Mucosa of descending colon (tissue), 3 donors: Measurements from ENCODE around the gene EPX. TPM values are rescaled to one million over a fixed set of nuclear protein-coding genes. Genes with fewer than 3 reads are reported as not detected.

Experiments
- ATAC-seq: fragments of 200-7000 bp; cut with Tn5 transposase; one replicate; pipeline ENCODE4 v1.9.1; 2020; ENCODE audit warnings: mild to moderate bottlenecking, moderate library complexity
- DNase-seq, 3 donors: peaks; one replicate each; pipeline ENCODE4 v3.0.0-alpha.2; 2020
- H3K36me3 ChIP-seq: fragments of 200-600 bp; one replicate; pipeline ENCODE4 v1.8.0; 2021; ENCODE audit warnings: low read depth, mild to moderate bottlenecking
- H3K4me1 ChIP-seq: fragments of 200-600 bp; one replicate; pipeline ENCODE4 v1.8.0; 2021; ENCODE audit warnings: low read depth, mild to moderate bottlenecking
- H3K4me3 ChIP-seq: fragments of 200-600 bp; one replicate; pipeline ENCODE4 v1.8.0; 2021; ENCODE audit warnings: mild to moderate bottlenecking
- H3K9me3 ChIP-seq: fragments of 200-600 bp; one replicate; pipeline ENCODE4 v1.8.0; 2021; ENCODE audit warnings: mild to moderate bottlenecking
- intact Hi-C, 2 donors: fragments of 100-400 bp; cut with DNase I in 1 of 2; cut with micrococcal nuclease in 1 of 2; formaldehyde crosslinking; loops; one replicate each; pipeline versions ENCODE4 v1.11.0 to v1.11.1; 2022; cut with DNase I, micrococcal nuclease
- total RNA-seq, 3 donors: library from RNA; stranded (reverse); fragmentation: NEBNext Ultra II Directional in 2 of 3; extraction: Animal tissue kit (Norgen Biotek cat#: 25700) in 2 of 3; gene quantifications; one replicate each; pipeline versions ENCODE4 v1.2.1 to v1.2.4, GENCODE V29; 2021 to 2023
- TF ChIP-seq, protein P1 (sequence below): fragments of 200-600 bp; IDR thresholded peaks from one replicate; pipeline ENCODE4 v1.8.0; 2022; ENCODE audit warnings: antibody characterized with exemption, mild to moderate bottlenecking
- donor health status: DM: no; HTN: no; CAD: no; lungs with moderate emphysema.
- donor health status: DM: no; HTN: no; CAD: no.
- donor health status: DM: no; HTN: yes; CAD: no.

The EPX gene
- total RNA-seq, 3 donors from 2014 or later = not detected

DNA sequence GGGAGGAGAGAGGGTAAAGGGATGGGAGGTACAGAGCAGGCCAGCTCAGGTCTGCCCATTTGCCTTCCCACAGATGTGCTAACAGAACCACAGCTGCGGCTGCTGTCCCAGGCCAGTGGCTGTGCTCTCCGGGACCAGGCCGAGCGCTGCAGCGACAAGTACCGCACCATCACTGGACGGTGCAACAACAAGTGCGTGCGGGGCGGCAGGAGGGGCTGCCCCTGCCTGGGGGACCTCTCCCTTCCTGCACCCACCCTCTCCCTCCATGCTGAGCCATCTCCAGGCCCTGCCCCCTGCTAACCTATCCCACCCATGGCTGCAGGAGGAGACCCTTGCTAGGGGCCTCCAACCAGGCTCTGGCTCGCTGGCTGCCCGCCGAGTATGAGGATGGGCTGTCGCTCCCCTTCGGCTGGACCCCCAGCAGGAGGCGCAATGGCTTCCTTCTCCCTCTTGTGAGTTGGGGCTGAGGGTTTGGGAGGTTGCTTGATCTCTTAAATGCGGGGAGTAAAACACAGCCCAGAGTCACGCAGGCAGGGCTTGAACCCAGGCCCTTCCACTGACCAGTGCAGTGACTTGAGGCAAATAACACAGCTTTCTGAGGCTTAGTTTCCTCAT, 1.2 kb downstream of the EPX start:
- H3K4me1 ChIP-seq = no peaks in the 10 kb centered on the region
- DNase-seq (no peak), ATAC-seq (no peak)
- TF ChIP-seq, protein P1, sequence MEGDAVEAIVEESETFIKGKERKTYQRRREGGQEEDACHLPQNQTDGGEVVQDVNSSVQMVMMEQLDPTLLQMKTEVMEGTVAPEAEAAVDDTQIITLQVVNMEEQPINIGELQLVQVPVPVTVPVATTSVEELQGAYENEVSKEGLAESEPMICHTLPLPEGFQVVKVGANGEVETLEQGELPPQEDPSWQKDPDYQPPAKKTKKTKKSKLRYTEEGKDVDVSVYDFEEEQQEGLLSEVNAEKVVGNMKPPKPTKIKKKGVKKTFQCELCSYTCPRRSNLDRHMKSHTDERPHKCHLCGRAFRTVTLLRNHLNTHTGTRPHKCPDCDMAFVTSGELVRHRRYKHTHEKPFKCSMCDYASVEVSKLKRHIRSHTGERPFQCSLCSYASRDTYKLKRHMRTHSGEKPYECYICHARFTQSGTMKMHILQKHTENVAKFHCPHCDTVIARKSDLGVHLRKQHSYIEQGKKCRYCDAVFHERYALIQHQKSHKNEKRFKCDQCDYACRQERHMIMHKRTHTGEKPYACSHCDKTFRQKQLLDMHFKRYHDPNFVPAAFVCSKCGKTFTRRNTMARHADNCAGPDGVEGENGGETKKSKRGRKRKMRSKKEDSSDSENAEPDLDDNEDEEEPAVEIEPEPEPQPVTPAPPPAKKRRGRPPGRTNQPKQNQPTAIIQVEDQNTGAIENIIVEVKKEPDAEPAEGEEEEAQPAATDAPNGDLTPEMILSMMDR = no peak
- H3K36me3 ChIP-seq = no peaks in the 10 kb centered on the region
- no peak overlapping the region for H3K4me3 ChIP-seq
- intact Hi-C loops = no loop called here
- H3K9me3 ChIP-seq = no peaks in the 10 kb centered on the region

DNA sequence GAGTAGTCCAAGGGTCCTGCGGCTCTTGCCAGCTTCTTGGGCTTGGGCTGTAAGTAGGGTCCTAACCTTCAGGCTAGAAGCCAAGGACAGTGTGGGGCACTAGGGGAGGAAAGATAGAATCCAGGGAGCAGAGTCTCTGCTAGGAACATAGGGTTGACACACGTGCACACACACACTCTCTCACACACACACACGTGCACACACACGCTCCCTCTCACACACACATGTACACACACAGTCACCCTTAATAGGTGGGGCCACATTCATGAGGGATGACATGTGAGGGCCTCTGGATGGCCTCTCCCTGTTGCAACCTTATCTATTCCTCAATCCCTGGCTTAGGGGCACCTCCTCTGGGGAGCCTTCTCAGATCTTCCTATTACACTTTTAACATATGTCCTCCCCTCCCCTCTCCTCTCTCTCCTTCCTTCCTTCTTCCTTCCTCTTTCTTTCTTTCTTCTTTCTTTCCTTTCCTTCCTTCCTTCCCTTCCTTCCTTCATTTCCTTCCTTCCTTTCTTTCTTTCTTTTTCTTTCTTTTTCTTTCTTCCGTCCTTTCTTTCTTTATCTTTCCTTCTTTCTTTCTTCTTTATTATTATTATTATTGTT, 3.1 kb downstream of the EPX start:
- intact Hi-C loops = no loop called here
- DNase-seq (no peak), ATAC-seq (no peak)
- Histone ChIP-seq H3K36me3 (no peaks in the 10 kb centered on the region), H3K4me1 (no peaks in the 10 kb centered on the region), H3K4me3 (no peak overlapping the region), H3K9me3 (no peaks in the 10 kb centered on the region)
- TF ChIP-seq, protein P1 = no peak

DNA sequence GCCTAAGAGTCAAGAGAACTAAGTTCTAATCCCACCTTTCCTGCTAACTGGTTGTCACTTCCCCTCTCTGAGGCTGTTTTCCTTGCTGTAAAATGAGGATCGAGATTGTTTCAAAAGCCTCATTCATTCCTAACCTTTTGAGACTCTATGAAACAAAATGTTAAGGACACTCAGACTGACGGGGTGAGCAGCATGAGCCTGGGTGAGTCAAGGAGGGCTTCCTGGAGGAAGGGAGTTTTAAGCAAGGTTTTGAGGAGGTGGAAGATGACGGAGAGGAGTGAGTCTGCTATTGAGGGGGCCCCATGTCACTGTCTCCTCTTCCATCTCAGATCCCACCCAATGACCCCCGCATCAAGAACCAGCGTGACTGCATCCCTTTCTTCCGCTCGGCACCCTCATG, 4.1 kb downstream of the EPX start:
- H3K4me3 ChIP-seq = no peak overlapping the region
- intact Hi-C loops = no loop called here
- no peaks in the 10 kb centered on the region for H3K4me1 ChIP-seq
- H3K9me3 ChIP-seq = no peaks in the 10 kb centered on the region
- no peak for DNase-seq
- TF ChIP-seq, protein P1 = no peak
- H3K36me3 ChIP-seq = no peaks in the 10 kb centered on the region
- ATAC-seq = no peak

DNA sequence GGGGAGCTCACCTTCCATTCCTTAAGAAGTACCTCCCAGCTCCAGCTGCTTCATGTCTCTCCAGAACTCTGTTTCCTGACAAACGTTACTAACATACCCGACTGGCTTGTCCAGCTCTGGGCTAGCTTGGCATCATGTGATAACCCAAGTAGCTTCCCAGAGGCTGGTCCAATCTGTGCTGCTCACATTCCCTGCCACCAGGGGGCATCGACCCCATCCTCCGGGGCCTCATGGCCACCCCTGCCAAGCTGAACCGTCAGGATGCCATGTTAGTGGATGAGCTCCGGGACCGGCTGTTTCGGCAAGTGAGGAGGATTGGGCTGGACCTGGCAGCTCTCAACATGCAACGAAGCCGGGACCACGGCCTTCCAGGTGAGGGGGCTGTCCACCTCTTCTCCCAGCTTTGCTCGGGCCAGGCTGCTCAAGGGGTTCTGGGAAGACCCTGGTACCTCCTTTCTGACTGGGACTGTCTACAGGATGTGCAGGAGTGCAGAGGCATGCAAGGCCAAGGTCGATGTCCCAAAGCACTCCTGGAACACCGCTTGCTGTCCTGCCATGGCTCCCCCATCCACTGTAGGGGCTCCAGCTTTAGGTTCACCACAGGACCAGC, 7.6 kb downstream of the EPX start:
- peak; percentile 77 for ATAC-seq
- peak in 2 of 3 donors; percentile 50 to 52 for DNase-seq
- Histone ChIP-seq H3K4me1 (no peaks in the 10 kb centered on the region), H3K4me3 (no peak overlapping the region), H3K9me3 (no peaks in the 10 kb centered on the region), H3K36me3 (no peaks in the 10 kb centered on the region)
- TF ChIP-seq, protein P1 = peak; percentile 13
- intact Hi-C loops = no loop called here

DNA sequence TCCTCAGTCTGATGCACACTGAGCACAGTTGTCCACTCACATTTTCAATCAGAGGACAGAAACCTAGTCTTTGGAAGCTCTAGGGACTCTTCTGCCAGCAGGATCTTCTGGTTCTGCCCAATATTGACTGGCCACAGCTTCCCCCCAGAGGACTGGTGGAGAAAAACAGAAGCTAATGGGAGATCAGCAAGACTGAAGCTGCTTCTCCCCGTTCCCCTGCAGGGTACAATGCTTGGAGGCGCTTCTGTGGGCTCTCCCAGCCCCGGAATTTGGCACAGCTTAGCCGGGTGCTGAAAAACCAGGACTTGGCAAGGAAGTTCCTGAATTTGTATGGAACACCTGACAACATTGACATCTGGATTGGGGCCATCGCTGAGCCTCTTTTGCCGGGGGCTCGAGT, 10.3 kb downstream of the EPX start:
- Histone ChIP-seq H3K4me1 (no peaks in the 10 kb centered on the region), H3K36me3 (no peaks in the 10 kb centered on the region), H3K4me3 (no peak overlapping the region), H3K9me3 (no peaks in the 10 kb centered on the region)
- no peak for ATAC-seq
- no peak for DNase-seq
- intact Hi-C loops = no loop called here
- TF ChIP-seq, protein P1 = no peak
